Measurements from ENCODE around the gene EPM2A.

The EPM2A gene

DNA sequence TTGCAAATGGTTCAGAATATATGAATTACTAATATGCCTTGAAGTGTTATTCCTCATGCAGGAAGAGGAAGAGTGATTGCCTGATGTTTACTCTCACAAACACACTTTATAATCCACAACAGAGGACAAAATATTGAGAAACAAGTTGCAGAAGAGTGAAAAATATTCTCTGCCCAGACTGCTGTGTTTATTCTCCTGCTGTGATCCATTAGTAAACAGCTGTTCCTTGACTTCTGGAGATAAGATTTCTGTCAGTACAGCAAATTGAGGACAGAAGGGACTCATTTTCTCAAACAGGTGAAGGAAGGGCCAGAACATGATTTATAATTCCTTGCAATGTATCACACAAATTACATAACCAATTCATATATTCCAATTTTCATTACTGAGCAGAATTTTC, 148.0 kb downstream of the EPM2A start:
- no peak for DNase-seq

DNA sequence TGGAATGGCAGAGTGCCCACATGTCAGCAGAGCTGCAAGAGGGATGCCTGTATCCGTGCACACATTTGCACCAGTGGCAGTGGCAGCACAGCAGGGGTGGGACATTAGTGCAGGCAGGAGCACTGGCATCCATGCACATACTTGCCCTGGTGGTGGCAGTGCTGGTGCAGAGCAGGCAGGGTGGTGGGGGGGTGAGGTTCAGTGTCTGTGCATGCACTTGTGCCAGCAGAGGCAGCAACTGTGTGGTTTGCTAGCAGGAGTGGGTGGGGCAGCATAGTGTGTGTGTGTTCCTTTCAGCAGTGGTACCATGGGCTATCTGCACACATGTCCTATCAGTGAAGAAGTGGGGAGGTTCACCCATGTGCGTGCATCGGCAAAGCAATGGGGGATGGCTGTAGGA, 151.6 kb downstream of the EPM2A start:
- DNase-seq = peak; percentile 2
